ENCODE measurements around the gene CHD2.

CHD2 gene

GRCh38 chr15:92932946-92933649 lies 33.0 kb downstream of the CHD2 start:
- no peak for DNase-seq

GRCh38 chr15:92933831-92934230 lies 33.7 kb downstream of the CHD2 start:
- DNase-seq: no peak

GRCh38 chr15:92934716-92935115 lies 34.6 kb downstream of the CHD2 start:
- DNase-seq: no peak

- DNase-seq: no peak
These were observed 36.0 kb downstream of the CHD2 start for GRCh38 chr15:92936138-92936537.

GRCh38 chr15:92936693-92937092 lies 36.6 kb downstream of the CHD2 start:
- DNase-seq: no peak

GRCh38 chr15:92937901-92938300 lies 37.8 kb downstream of the CHD2 start:
- no peak for DNase-seq

- DNase-seq: no peak
These were observed 38.3 kb downstream of the CHD2 start for GRCh38 chr15:92938387-92938786.

- DNase-seq: no peak
These were observed 41.5 kb downstream of the CHD2 start for GRCh38 chr15:92941668-92942067.

- no peak for DNase-seq
These were observed 42.6 kb downstream of the CHD2 start for GRCh38 chr15:92942706-92943105.

- no peak for DNase-seq
These were observed 43.5 kb downstream of the CHD2 start for GRCh38 chr15:92943581-92943980.

GRCh38 chr15:92944946-92945521 lies 44.9 kb downstream of the CHD2 start:
- DNase-seq: no peak

- DNase-seq: no peak
These were observed 47.1 kb downstream of the CHD2 start for GRCh38 chr15:92947071-92947730.

GRCh38 chr15:92949604-92950249 lies 49.6 kb downstream of the CHD2 start:
- DNase-seq: peak; percentile 79

- no peak for DNase-seq
These were observed 51.8 kb downstream of the CHD2 start for GRCh38 chr15:92951800-92952457.

- no peak for DNase-seq
These were observed 52.3 kb downstream of the CHD2 start for GRCh38 chr15:92952458-92952850.

GRCh38 chr15:92953566-92953965 lies 53.4 kb downstream of the CHD2 start:
- no peak for DNase-seq

- DNase-seq: no peak
These were observed 53.9 kb downstream of the CHD2 start for GRCh38 chr15:92954002-92954401.

- DNase-seq: no peak
These were observed 54.5 kb downstream of the CHD2 start for GRCh38 chr15:92954578-92954977.

- no peak for DNase-seq
These were observed 55.6 kb downstream of the CHD2 start for GRCh38 chr15:92955706-92956105.

- no peak for DNase-seq
These were observed 58.0 kb downstream of the CHD2 start for GRCh38 chr15:92958105-92958504.

- DNase-seq: no peak
These were observed 59.1 kb downstream of the CHD2 start for GRCh38 chr15:92959219-92959618.

GRCh38 chr15:92960996-92961681 lies 61.0 kb downstream of the CHD2 start:
- DNase-seq: no peak

- DNase-seq: no peak
These were observed 62.8 kb downstream of the CHD2 start for GRCh38 chr15:92962914-92963313.

Data from islet precursor cell (in vitro differentiated cells).